ENCODE measurements around the gene PROM1. TPM values are rescaled to one million over a fixed set of nuclear protein-coding genes. Genes with fewer than 3 reads are reported as not detected.

Gene PROM1
- total and polyA plus RNA-seq, 2 of the 13 experiments (the other 11 are each of a cell fraction or from before 2014, with no cell fraction given), result 3.9 to 16.4 TPM

GRCh38 chr4:16111533-16111932 is 27.7 kb upstream of the PROM1 start:
- ChIA-PET CTCF (ENCODE audit: low intra/inter-chr PET ratio, low total read pairs) (no interaction called here), POLR2A (interaction anchor here (0.9 to 1.1 kb wide), 3 partner anchors 22 to 29 kb away, joined by 3 to 5 read pairs (median 3); partner anchors contain the start of gene PROM1)
- in situ Hi-C loops (cut with HindIII; ENCODE audit: extremely low pct_ligation_motif_present, low pct_unique_long_range_greater_than_20kb), result no loop called here
- intact Hi-C loops (cut with micrococcal nuclease; ENCODE audit: unreplicated experiment), result loop anchor here (10.0 kb wide), 1 partner anchor 53 kb away; no protein-coding TSS in a partner anchor
- no peaks in the 10 kb centered on the region for H3K27me3 ChIP-seq (ENCODE audit: control insufficient read depth in 1 of 2, insufficient read depth in 2 of 2, low read length in 2 of 2)
- H3K79me2 ChIP-seq (ENCODE audit: insufficient read depth, low read length), result no peaks in the 10 kb centered on the region
- peak overlapping the region; percentile 44 for H3K4me2 ChIP-seq (ENCODE audit: low read depth, low read length)
- FAIRE-seq (peak; percentile 44), DNase-seq (ENCODE audit: low spot score) (peak; percentile 86), ATAC-seq (peak; percentile 83)
- H2AFZ ChIP-seq (ENCODE audit: low read length), result no peak overlapping the region
- 7% methylated on average over 5 of the region's 5 CpGs for WGBS (ENCODE audit: low lambda C conversion rate)
- BruUV-seq (replicated peaks), result no TSS peak
- no peaks in the 10 kb centered on the region for H4K20me1 ChIP-seq (ENCODE audit: insufficient read depth, low read length)
- 0 out of 6 replicates have a peak overlapping the region, but pooled peaks of 1 of the 3 experiments have one; percentile 2 for H3K4me3 ChIP-seq (replicated peaks in 1 of 3; ENCODE audit: insufficient read depth in 1 of 3, low read depth in 2 of 3, low read length in 3 of 3)
- no peaks in the 10 kb centered on the region for H3K9me3 ChIP-seq (ENCODE audit: low read length)
- no peak overlapping the region for H3K9ac ChIP-seq (ENCODE audit: insufficient read depth, low read depth, low read length)
- peak overlapping the region; percentile 21 for H3K27ac ChIP-seq (ENCODE audit: extremely low read length, insufficient read depth, low read length)
- no peaks in the 10 kb centered on the region for H3K36me3 ChIP-seq (replicated peaks in 1 of 2; ENCODE audit: control insufficient read depth in 1 of 2, insufficient read depth in 2 of 2, low read length in 2 of 2)
- peaks cover 61% of the 10 kb centered on the region for H3K4me1 ChIP-seq (ENCODE audit: insufficient read depth, low read length)
- TF ChIP-seq ZNF34 (CRISPR knock-in tag; IDR thresholded peaks at IDR 0.05; ENCODE audit: borderline replicate concordance) (no peak), REXO4 (CRISPR knock-in tag; IDR thresholded peaks at IDR 0.05; ENCODE audit: borderline replicate concordance) (no peak), ZNF572 (CRISPR knock-in tag; IDR thresholded peaks at IDR 0.05) (no peak), RXRB (CRISPR knock-in tag; IDR thresholded peaks at IDR 0.05; ENCODE audit: borderline replicate concordance) (no peak), SOX5 (CRISPR knock-in tag; IDR thresholded peaks at IDR 0.05; ENCODE audit: borderline replicate concordance) (peak; percentile 33; the same call in 1 of the 2 replicates), HDAC6 (IDR thresholded peaks at IDR 0.05; ENCODE audit: low read depth, low read length) (no peak), ZBTB7A (CRISPR knock-in tag; IDR thresholded peaks at IDR 0.05) (no peak), CAMTA2 (CRISPR knock-in tag; IDR thresholded peaks at IDR 0.05; ENCODE audit: borderline replicate concordance) (no peak), ZBTB49 (CRISPR knock-in tag; IDR thresholded peaks at IDR 0.05; ENCODE audit: borderline replicate concordance) (no peak), CEBPG (CRISPR knock-in tag; IDR thresholded peaks at IDR 0.05) (0 out of 2 replicates have a peak, but pooled peaks have one; percentile 21), TAF1 (CRISPR knock-in tag; IDR thresholded peaks at IDR 0.05) (no peak), ZBTB20 (CRISPR knock-in tag; IDR thresholded peaks at IDR 0.05; ENCODE audit: borderline replicate concordance, low read depth) (no peak), POGZ (CRISPR knock-in tag; IDR thresholded peaks at IDR 0.05) (no peak), ZNF749 (CRISPR knock-in tag; IDR thresholded peaks at IDR 0.05; ENCODE audit: borderline replicate concordance) (no peak), ZNF44 (CRISPR knock-in tag; IDR thresholded peaks at IDR 0.05) (no peak), ZNF414 (CRISPR knock-in tag; IDR thresholded peaks at IDR 0.05) (no peak)
- TF ChIP-seq, protein P1, sequence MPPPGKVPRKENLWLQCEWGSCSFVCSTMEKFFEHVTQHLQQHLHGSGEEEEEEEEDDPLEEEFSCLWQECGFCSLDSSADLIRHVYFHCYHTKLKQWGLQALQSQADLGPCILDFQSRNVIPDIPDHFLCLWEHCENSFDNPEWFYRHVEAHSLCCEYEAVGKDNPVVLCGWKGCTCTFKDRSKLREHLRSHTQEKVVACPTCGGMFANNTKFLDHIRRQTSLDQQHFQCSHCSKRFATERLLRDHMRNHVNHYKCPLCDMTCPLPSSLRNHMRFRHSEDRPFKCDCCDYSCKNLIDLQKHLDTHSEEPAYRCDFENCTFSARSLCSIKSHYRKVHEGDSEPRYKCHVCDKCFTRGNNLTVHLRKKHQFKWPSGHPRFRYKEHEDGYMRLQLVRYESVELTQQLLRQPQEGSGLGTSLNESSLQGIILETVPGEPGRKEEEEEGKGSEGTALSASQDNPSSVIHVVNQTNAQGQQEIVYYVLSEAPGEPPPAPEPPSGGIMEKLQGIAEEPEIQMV (CRISPR knock-in tag; IDR thresholded peaks at IDR 0.05; ENCODE audit: low read depth), result no peak
- TF ChIP-seq, protein P2, sequence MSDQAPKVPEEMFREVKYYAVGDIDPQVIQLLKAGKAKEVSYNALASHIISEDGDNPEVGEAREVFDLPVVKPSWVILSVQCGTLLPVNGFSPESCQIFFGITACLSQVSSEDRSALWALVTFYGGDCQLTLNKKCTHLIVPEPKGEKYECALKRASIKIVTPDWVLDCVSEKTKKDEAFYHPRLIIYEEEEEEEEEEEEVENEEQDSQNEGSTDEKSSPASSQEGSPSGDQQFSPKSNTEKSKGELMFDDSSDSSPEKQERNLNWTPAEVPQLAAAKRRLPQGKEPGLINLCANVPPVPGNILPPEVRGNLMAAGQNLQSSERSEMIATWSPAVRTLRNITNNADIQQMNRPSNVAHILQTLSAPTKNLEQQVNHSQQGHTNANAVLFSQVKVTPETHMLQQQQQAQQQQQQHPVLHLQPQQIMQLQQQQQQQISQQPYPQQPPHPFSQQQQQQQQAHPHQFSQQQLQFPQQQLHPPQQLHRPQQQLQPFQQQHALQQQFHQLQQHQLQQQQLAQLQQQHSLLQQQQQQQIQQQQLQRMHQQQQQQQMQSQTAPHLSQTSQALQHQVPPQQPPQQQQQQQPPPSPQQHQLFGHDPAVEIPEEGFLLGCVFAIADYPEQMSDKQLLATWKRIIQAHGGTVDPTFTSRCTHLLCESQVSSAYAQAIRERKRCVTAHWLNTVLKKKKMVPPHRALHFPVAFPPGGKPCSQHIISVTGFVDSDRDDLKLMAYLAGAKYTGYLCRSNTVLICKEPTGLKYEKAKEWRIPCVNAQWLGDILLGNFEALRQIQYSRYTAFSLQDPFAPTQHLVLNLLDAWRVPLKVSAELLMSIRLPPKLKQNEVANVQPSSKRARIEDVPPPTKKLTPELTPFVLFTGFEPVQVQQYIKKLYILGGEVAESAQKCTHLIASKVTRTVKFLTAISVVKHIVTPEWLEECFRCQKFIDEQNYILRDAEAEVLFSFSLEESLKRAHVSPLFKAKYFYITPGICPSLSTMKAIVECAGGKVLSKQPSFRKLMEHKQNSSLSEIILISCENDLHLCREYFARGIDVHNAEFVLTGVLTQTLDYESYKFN (CRISPR knock-in tag; conservative IDR thresholded peaks at IDR 0.05), result peak; percentile 52

Measured in HepG2 (cell line).